ENCODE measurements around the gene LRRC55. TPM values are rescaled to one million over a fixed set of nuclear protein-coding genes. Genes with fewer than 3 reads are reported as not detected.
A peak's percentile ranks its signal among the peaks of the same experiment; 100 is the strongest.

The LRRC55 gene
- total and polyA plus RNA-seq, 2 donors (not counting 3 experiments of a cell fraction or from before 2014, with no cell fraction given), result not detected

DNA sequence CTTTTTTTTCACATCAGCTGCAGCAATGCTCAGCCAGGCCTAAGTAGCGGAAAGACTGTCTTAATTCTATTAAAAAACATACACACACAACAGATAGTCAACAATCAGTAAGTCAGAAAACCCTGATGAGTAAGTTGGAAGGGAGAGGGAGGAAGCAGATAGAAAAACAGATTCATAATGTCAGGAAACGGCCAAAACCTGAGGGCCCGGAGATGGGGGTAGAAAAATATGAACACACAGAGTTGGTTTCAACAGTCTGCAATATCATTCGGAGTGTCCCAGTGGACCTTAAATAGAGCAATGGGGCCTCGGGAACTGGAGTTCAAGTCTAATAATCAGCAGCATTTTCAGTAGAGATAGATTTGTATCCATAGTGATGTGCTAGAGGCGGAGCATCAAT, 14.8 kb downstream of the LRRC55 start:
- H3K4me3 ChIP-seq (replicated peaks in 1 of 3; ENCODE audit: insufficient read depth in 1 of 3, low read depth in 1 of 3, low read length in 3 of 3), result no peak overlapping the region
- peak; percentile 44 for DNase-seq (ENCODE audit: low read depth, low spot score)
- no peaks in the 10 kb centered on the region for H3K9me1 ChIP-seq (replicated peaks; ENCODE audit: control insufficient read depth, extremely low read depth, insufficient read depth, low read length)
- intact Hi-C loops (cut with micrococcal nuclease), result no loop called here
- POLR2A ChIA-PET, result no interaction called here
- no peak overlapping the region for H3K4me2 ChIP-seq (ENCODE audit: insufficient read depth, low read length)
- TF ChIP-seq FOS (IDR thresholded peaks at IDR 0.05; ENCODE audit: borderline replicate concordance, insufficient read depth, low read length), result peak; percentile 17
- TF ChIP-seq CTCF (IDR thresholded peaks at IDR 0.05; ENCODE audit: extremely low read depth in 1 of 2, insufficient read depth in 1 of 2, low read depth in 1 of 2, low read length in 2 of 2), result no peak
- no peak overlapping the region for H3K9ac ChIP-seq (replicated peaks; ENCODE audit: extremely low read depth, insufficient read depth, low read length)
- H3K27me3 ChIP-seq (ENCODE audit: control insufficient read depth in 2 of 2, insufficient read depth in 2 of 2, low read length in 2 of 2), result peaks cover 2 to 4% of the 10 kb centered on the region in 2 experiments
- CTCF ChIA-PET, result interaction anchor here (3.9 kb wide), 1 partner anchor 53 kb away, joined by 16 read pairs; no protein-coding TSS in a partner anchor
- no TSS peak for BruUV-seq (replicated peaks)
- H2AFZ ChIP-seq (ENCODE audit: low read depth, low read length), result no peak overlapping the region
- no peaks in the 10 kb centered on the region for H3K9me3 ChIP-seq (replicated peaks; ENCODE audit: control insufficient read depth, insufficient read depth, low read length)
- H3K36me3 ChIP-seq (ENCODE audit: control insufficient read depth in 2 of 2, extremely low read depth in 1 of 2, insufficient read depth in 2 of 2, low read length in 2 of 2), result no peaks in the 10 kb centered on the region
- FAIRE-seq, result no peak
- no peaks in the 10 kb centered on the region for H4K20me1 ChIP-seq (replicated peaks; ENCODE audit: control insufficient read depth, extremely low read depth, insufficient read depth, low read length)
- H3K79me2 ChIP-seq (ENCODE audit: control insufficient read depth, insufficient read depth, low read length), result no peaks in the 10 kb centered on the region
- H3K4me1 ChIP-seq (ENCODE audit: control insufficient read depth, extremely low read depth, insufficient read depth, low read length), result peaks cover 7% of the 10 kb centered on the region
- dilution Hi-C loops (cut with MboI; ENCODE audit: extremely low pct_ligation_motif_present, low sequenced_read_pairs), result no loop called here
- H3K27ac ChIP-seq (ENCODE audit: insufficient read depth, low read depth, low read length), result no peak overlapping the region

- Histone ChIP-seq H3K4me3 (replicated peaks in 1 of 3; ENCODE audit: insufficient read depth in 1 of 3, low read depth in 1 of 3, low read length in 3 of 3) (no peak overlapping the region), H2AFZ (ENCODE audit: low read depth, low read length) (no peak overlapping the region), H3K79me2 (ENCODE audit: control insufficient read depth, insufficient read depth, low read length) (no peaks in the 10 kb centered on the region), H3K9me1 (replicated peaks; ENCODE audit: control insufficient read depth, extremely low read depth, insufficient read depth, low read length) (no peaks in the 10 kb centered on the region), H3K27me3 (ENCODE audit: control insufficient read depth in 2 of 2, insufficient read depth in 2 of 2, low read length in 2 of 2) (peaks cover 2 to 4% of the 10 kb centered on the region in 2 experiments), H3K27ac (ENCODE audit: insufficient read depth, low read depth, low read length) (no peak overlapping the region), H3K4me2 (ENCODE audit: insufficient read depth, low read length) (no peak overlapping the region), H4K20me1 (replicated peaks; ENCODE audit: control insufficient read depth, extremely low read depth, insufficient read depth, low read length) (no peaks in the 10 kb centered on the region), H3K4me1 (ENCODE audit: control insufficient read depth, extremely low read depth, insufficient read depth, low read length) (peaks cover 7% of the 10 kb centered on the region), H3K36me3 (ENCODE audit: control insufficient read depth in 2 of 2, extremely low read depth in 1 of 2, insufficient read depth in 2 of 2, low read length in 2 of 2) (no peaks in the 10 kb centered on the region), H3K9me3 (replicated peaks; ENCODE audit: control insufficient read depth, insufficient read depth, low read length) (no peaks in the 10 kb centered on the region), H3K9ac (replicated peaks; ENCODE audit: extremely low read depth, insufficient read depth, low read length) (no peak overlapping the region)
- TF ChIP-seq JUN (IDR thresholded peaks at IDR 0.05; ENCODE audit: borderline replicate concordance, insufficient read depth, insufficient read length, low read depth) (no peak), MYC (IDR thresholded peaks at IDR 0.05; ENCODE audit: low read depth, low read length) (no peak), CTCF (IDR thresholded peaks at IDR 0.05; ENCODE audit: extremely low read depth in 1 of 2, insufficient read depth in 1 of 2, low read depth in 1 of 2, low read length in 2 of 2) (no peak), POLR2AphosphoS5 (IDR thresholded peaks at IDR 0.05; ENCODE audit: insufficient read depth, low read depth, low read length) (no peak), GATA2 (IDR thresholded peaks at IDR 0.05; ENCODE audit: insufficient read depth, insufficient read length, low read depth, low read length) (no peak), FOS (IDR thresholded peaks at IDR 0.05; ENCODE audit: borderline replicate concordance, insufficient read depth, low read length) (no peak), EZH2 (IDR thresholded peaks at IDR 0.05; ENCODE audit: borderline replicate concordance, low read depth, low read length, severe bottlenecking) (no peak), POLR2A (IDR thresholded peaks at IDR 0.05; ENCODE audit: low read depth, low read length) (no peak)
- TF ChIP-seq, protein P1, sequence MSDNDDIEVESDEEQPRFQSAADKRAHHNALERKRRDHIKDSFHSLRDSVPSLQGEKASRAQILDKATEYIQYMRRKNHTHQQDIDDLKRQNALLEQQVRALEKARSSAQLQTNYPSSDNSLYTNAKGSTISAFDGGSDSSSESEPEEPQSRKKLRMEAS (IDR thresholded peaks at IDR 0.05; ENCODE audit: insufficient read depth, insufficient read length), result no peak
- dilution Hi-C loops (cut with MboI; ENCODE audit: extremely low pct_ligation_motif_present, low sequenced_read_pairs), result no loop called here
- no peak for FAIRE-seq
- DNase-seq (ENCODE audit: low read depth, low spot score), result no peak
- BruUV-seq (replicated peaks), result no TSS peak
- POLR2A ChIA-PET, result no interaction called here
- intact Hi-C loops (cut with micrococcal nuclease), result no loop called here
- CTCF ChIA-PET, result interaction anchor here (1.4 to 3.9 kb wide), 3 partner anchors 9 to 52 kb away, joined by 4 to 16 read pairs (median 5); no protein-coding TSS in a partner anchor
Measured at GRCh38 chr11:57197762-57198161, 16.0 kb downstream of the LRRC55 start.

All from endothelial cell of umbilical vein (primary cell).